HepG2 (cell line): Measurements from ENCODE around the gene GALR1. TPM values are rescaled to one million over a fixed set of nuclear protein-coding genes. Genes with fewer than 3 reads are reported as not detected.

Experiments
- ATAC-seq: fragments of 200-7000 bp; cut with Tn5 transposase; 3 replicates; pipeline ENCODE4 v1.9.1; 2020; ENCODE audit warnings: mild to moderate bottlenecking, moderate library complexity
- BruUV-seq: library from RNA; stranded (reverse); fragments of 400-500 nt; replicated peaks from 2 replicates; lab custom pipeline; 2021; lab: Mats Ljungman, UMichigan
- CTCF ChIA-PET: fragments of 300-600 bp; formaldehyde crosslinking; extraction: SDS; loops from one replicate; lab custom pipeline; 2021; ENCODE audit warnings: low total read pairs, inconsistent platforms, low intra/inter-chr PET ratio; lab: Yijun Ruan, JAX
- POLR2A ChIA-PET: fragments of 350-600 bp; sonication (Branson Sonifier 250); formaldehyde crosslinking; loops from one replicate; lab custom pipeline; 2020; ENCODE audit warnings: antibody characterized with exemption, inconsistent platforms; lab: Yijun Ruan, JAX
- DNase-seq: peaks from one replicate; pipeline ENCODE4 v3.0.0-alpha.2; 2015; ENCODE audit warnings: low spot score
- FAIRE-seq: peaks from 3 replicates; lab custom pipeline; 2011; peaks lifted over from hg19 to GRCh38; lab: Jason Lieb, UNC
- H2AFZ ChIP-seq: one replicate; pipeline ENCODE4 v1.6.1; 2011; ENCODE audit warnings: low read length, inconsistent platforms
- H3K27ac ChIP-seq: fragments of 300-600 bp; 3 replicates; pipeline ENCODE4 v1.8.0; 2011; ENCODE audit warnings: mixed run types, mild to moderate bottlenecking, mixed read lengths, low read length, inconsistent platforms; ENCODE audit not compliant: insufficient read depth; ENCODE audit errors: extremely low read length
- H3K27me3 ChIP-seq, 2 experiments: fragments of 200-600 bp in 1 of 2; 2 replicates in 1 of 2; 3 replicates in 1 of 2; pipeline versions ENCODE4 v1.6.0 to v1.8.0; 2011; ENCODE audit warnings: low read length in 2 of 2, mild to moderate bottlenecking in 2 of 2, moderate library complexity in 2 of 2, inconsistent platforms in 1 of 2; ENCODE audit not compliant: insufficient read depth in 2 of 2, control insufficient read depth in 1 of 2
- H3K36me3 ChIP-seq, 2 experiments: fragments of 200-600 bp in 1 of 2; replicated peaks in 1 of 2; 2 replicates in 1 of 2; 3 replicates in 1 of 2; pipeline versions ENCODE4 v1.5.1 to v1.8.0; 2011; ENCODE audit warnings: low read length in 2 of 2, inconsistent platforms in 1 of 2; ENCODE audit not compliant: insufficient read depth in 2 of 2, control insufficient read depth in 1 of 2
- H3K4me1 ChIP-seq: 2 replicates; pipeline ENCODE4 v1.5.1; 2012; ENCODE audit warnings: low read length, inconsistent platforms; ENCODE audit not compliant: insufficient read depth
- H3K4me2 ChIP-seq: 2 replicates; pipeline ENCODE4 v1.6.0; 2011; ENCODE audit warnings: low read depth, low read length, inconsistent platforms
- H3K4me3 ChIP-seq, 3 experiments: fragments of 200-600 bp in 1 of 3; sonication (generic), shearing (Covaris generic) in 1 of 3; replicated peaks in 1 of 3; 2 replicates each; pipeline ENCODE4 v1.5.1; 2011 to 2016; ENCODE audit warnings: low read length in 3 of 3, inconsistent platforms in 2 of 3, low read depth in 2 of 3, mild to moderate bottlenecking in 2 of 3, control low read depth in 1 of 3, mixed read lengths in 1 of 3; ENCODE audit not compliant: insufficient read depth in 1 of 3
- H3K79me2 ChIP-seq: one replicate; pipeline ENCODE4 v1.6.1; 2011; ENCODE audit warnings: low read length, inconsistent platforms; ENCODE audit not compliant: insufficient read depth
- H3K9ac ChIP-seq: 2 replicates; pipeline ENCODE4 v1.6.0; 2011; ENCODE audit warnings: mild to moderate bottlenecking, low read depth, low read length, inconsistent platforms; ENCODE audit not compliant: insufficient read depth
- H3K9me3 ChIP-seq: 2 replicates; pipeline ENCODE4 v1.5.1; 2012; ENCODE audit warnings: mild to moderate bottlenecking, low read length
- H4K20me1 ChIP-seq: 2 replicates; pipeline ENCODE4 v1.6.0; 2011; ENCODE audit warnings: inconsistent platforms, mild to moderate bottlenecking, low read length, moderate library complexity; ENCODE audit not compliant: insufficient read depth
- BRCA1 ChIP-seq: sonication (generic); formaldehyde crosslinking; IDR thresholded peaks from 2 replicates; pipeline ENCODE4 v1.4.0; 2020; ENCODE audit warnings: missing genetic modification reagents
- CBX2 ChIP-seq, 2 experiments: fragments of 200-600 bp in 1 of 2; sonication (generic); formaldehyde crosslinking in 1 of 2; IDR thresholded peaks; 2 replicates each; pipeline versions ENCODE4 v1.7.0 to v1.8.1; 2018 to 2022; ENCODE audit warnings: low read depth in 2 of 2, low read length in 1 of 2, mild to moderate bottlenecking in 1 of 2, missing genetic modification reagents in 1 of 2
- MLLT10 ChIP-seq: sonication (generic); formaldehyde crosslinking; IDR thresholded peaks from 2 replicates; pipeline ENCODE4 v1.4.0; 2020; ENCODE audit warnings: missing genetic modification reagents
- NCOA2 ChIP-seq: sonication (generic); formaldehyde crosslinking; IDR thresholded peaks from 2 replicates; pipeline ENCODE4 v1.8.0; 2022; ENCODE audit warnings: inconsistent platforms
- ZNF563 ChIP-seq: sonication (generic); formaldehyde crosslinking; IDR thresholded peaks from 2 replicates; pipeline ENCODE4 v1.8.0; 2022; ENCODE audit warnings: mild to moderate bottlenecking, moderate library complexity, missing genetic modification reagents
- ZNF816 ChIP-seq: sonication (generic); formaldehyde crosslinking; IDR thresholded peaks from 2 replicates; pipeline ENCODE4 v1.8.0; 2022; ENCODE audit warnings: missing genetic modification reagents, mild to moderate bottlenecking, borderline replicate concordance
- WGBS: methylation state at CpG from one replicate; pipeline ENCODE4 v1.1.6; 2017; ENCODE audit warnings: low lambda C conversion rate; 5-methylcytosine and 5-hydroxymethylcytosine counted together
- in situ Hi-C: cut with HindIII; loops from 2 replicates; pipeline ENCODE4 v1.10.0; 2017; ENCODE audit warnings: low pct_unique_long_range_greater_than_20kb; ENCODE audit not compliant: extremely low pct_ligation_motif_present
- intact Hi-C: fragments of 100-400 bp; cut with micrococcal nuclease; formaldehyde crosslinking; loops from one replicate; pipeline ENCODE4 v1.10.0; 2022; ENCODE audit not compliant: unreplicated experiment
- polyA plus RNA-seq, 8 experiments: library from polyadenylated mRNA; depleted of rRNA in 3 of 8; stranded (reverse) in 7 of 8; unstranded in 1 of 8; fragments of >200 nt; fragmentation: Illumina TruSeq in 4 of 8; extraction: Trizol in 4 of 8; gene quantifications; 2 replicates each; pipeline versions ENCODE4 v1.2.1 to v1.2.3, GENCODE V29; 2011 to 2016; ENCODE audit warnings: low read depth in 4 of 8, missing spikeins in 1 of 8, mixed read lengths in 1 of 8; ENCODE audit not compliant: insufficient read depth in 1 of 8
- total RNA-seq, 5 experiments: library from RNA; depleted of rRNA; stranded (reverse); fragments of >200 nt; fragmentation: Illumina TruSeq; extraction: Trizol; gene quantifications; 2 replicates each; pipeline ENCODE4 v1.2.3, GENCODE V29; 2016; ENCODE audit warnings: low read depth in 1 of 5
- TF ChIP-seq, protein P1 (sequence below): sonication (generic); formaldehyde crosslinking; IDR thresholded peaks from 2 replicates; pipeline ENCODE4 v1.5.0; 2020; ENCODE audit warnings: missing genetic modification reagents
- TF ChIP-seq, protein P2 (sequence below): sonication (generic); formaldehyde crosslinking; IDR thresholded peaks from 2 replicates; pipeline ENCODE4 v1.4.0; 2020; ENCODE audit warnings: missing genetic modification reagents

Gene GALR1
- total and polyA plus RNA-seq, 2 of the 13 experiments (the other 11 are each of a cell fraction or from before 2014, with no cell fraction given), result not detected

DNA sequence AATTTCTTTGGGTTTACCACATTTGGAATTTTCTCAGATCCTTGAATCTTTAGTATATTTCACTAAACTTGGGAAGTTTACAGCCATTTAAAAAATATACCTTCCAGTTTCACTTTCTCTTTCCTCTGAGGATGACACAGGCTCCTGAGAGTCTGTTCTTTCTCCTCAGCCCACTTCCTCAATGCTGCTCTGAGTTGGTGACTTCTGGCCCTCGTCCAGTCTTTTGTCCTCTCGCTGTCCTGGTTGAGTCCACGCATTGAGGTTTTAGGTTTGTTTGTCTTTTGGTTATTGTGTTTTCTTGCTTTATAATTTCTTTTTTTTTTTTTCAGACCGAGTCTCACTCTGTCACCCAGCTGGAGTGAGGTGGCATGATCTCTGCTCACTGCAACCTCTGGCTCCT, 40.7 kb upstream of the GALR1 start:
- intact Hi-C loops (no loop called here), in situ Hi-C loops (loop anchor here (10.0 kb wide), 1 partner anchor 214 kb away; no protein-coding TSS in a partner anchor)
- Histone ChIP-seq H3K27me3 (peaks cover 2 to 9% of the 10 kb centered on the region in 2 experiments; a peak in 3 of 5 replicates), H3K9me3 (no peaks in the 10 kb centered on the region), H3K4me3 (peak overlapping the region in 2 of 3 experiments; percentile 26 to 39; a peak in 2 of 6 replicates), H3K79me2 (no peaks in the 10 kb centered on the region), H3K9ac (no peak overlapping the region), H3K4me2 (peak overlapping the region; percentile 58), H2AFZ (peak overlapping the region; percentile 6), H3K36me3 (no peaks in the 10 kb centered on the region), H3K4me1 (no peaks in the 10 kb centered on the region), H4K20me1 (no peaks in the 10 kb centered on the region), H3K27ac (no peak overlapping the region)
- ATAC-seq (no peak), DNase-seq (no peak), FAIRE-seq (no peak)
- BruUV-seq, result no TSS peak
- WGBS, result 4% methylated on average over 4 of the region's 4 CpGs
- POLR2A ChIA-PET, result no interaction called here
- no peak for TF ChIP-seq CBX2 (IDR thresholded peaks at IDR 0.05; ENCODE audit: low read depth, low read length)
- no peak for TF ChIP-seq CBX2 (CRISPR knock-in tag; IDR thresholded peaks at IDR 0.05; ENCODE audit: low read depth)
- no peak for TF ChIP-seq NCOA2 (CRISPR knock-in tag)
- TF ChIP-seq, protein P1, sequence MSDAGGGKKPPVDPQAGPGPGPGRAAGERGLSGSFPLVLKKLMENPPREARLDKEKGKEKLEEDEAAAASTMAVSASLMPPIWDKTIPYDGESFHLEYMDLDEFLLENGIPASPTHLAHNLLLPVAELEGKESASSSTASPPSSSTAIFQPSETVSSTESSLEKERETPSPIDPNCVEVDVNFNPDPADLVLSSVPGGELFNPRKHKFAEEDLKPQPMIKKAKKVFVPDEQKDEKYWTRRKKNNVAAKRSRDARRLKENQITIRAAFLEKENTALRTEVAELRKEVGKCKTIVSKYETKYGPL, result no peak
- TF ChIP-seq, protein P2, sequence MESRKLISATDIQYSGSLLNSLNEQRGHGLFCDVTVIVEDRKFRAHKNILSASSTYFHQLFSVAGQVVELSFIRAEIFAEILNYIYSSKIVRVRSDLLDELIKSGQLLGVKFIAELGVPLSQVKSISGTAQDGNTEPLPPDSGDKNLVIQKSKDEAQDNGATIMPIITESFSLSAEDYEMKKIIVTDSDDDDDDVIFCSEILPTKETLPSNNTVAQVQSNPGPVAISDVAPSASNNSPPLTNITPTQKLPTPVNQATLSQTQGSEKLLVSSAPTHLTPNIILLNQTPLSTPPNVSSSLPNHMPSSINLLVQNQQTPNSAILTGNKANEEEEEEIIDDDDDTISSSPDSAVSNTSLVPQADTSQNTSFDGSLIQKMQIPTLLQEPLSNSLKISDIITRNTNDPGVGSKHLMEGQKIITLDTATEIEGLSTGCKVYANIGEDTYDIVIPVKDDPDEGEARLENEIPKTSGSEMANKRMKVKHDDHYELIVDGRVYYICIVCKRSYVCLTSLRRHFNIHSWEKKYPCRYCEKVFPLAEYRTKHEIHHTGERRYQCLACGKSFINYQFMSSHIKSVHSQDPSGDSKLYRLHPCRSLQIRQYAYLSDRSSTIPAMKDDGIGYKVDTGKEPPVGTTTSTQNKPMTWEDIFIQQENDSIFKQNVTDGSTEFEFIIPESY (CRISPR knock-in tag), result no peak
- no peak for TF ChIP-seq BRCA1
- TF ChIP-seq MLLT10 (CRISPR knock-in tag), result no peak
- TF ChIP-seq ZNF816 (CRISPR knock-in tag), result no peak
- TF ChIP-seq ZNF563 (CRISPR knock-in tag), result no peak
- CTCF ChIA-PET, result no interaction called here
